ENCODE measurements around the gene FANCC. TPM values are rescaled to one million over a fixed set of nuclear protein-coding genes. Genes with fewer than 3 reads are reported as not detected.
A peak's percentile ranks its signal among the peaks of the same experiment; 100 is the strongest.

The FANCC gene
- total and polyA plus RNA-seq, 2 donors (not counting 1 experiment from before 2014, with no cell fraction given): 8.9 to 9.0 TPM

- H3K9me3 ChIP-seq (ENCODE audit: control insufficient read depth, insufficient read depth, low read depth, low read length): no peaks in the 10 kb centered on the region
- H3K4me3 ChIP-seq (replicated peaks in 1 of 4; ENCODE audit: control extremely low read depth in 1 of 4, insufficient read depth in 1 of 4, low read depth in 3 of 4, low read length in 4 of 4): no peak overlapping the region
- no peak for DNase-seq (ENCODE audit: low read depth in 2 of 2)
- TF ChIP-seq CTCF (conservative IDR thresholded peaks at IDR 0.05 in 1 of 2, IDR thresholded peaks at IDR 0.05 in 1 of 2; ENCODE audit: low read depth in 1 of 2, low read length in 2 of 2) (no peak), EZH2 (IDR thresholded peaks at IDR 0.05; ENCODE audit: low read length, missing control alignments) (no peak)
- H2AFZ ChIP-seq (ENCODE audit: low read length): no peak overlapping the region
- H3K4me1 ChIP-seq (ENCODE audit: control insufficient read depth, extremely low read depth, insufficient read depth, low read length): no peaks in the 10 kb centered on the region
- H3K4me2 ChIP-seq (ENCODE audit: extremely low read depth, insufficient read depth, low read length): peak overlapping the region; percentile 40
- no peak overlapping the region for H3K9ac ChIP-seq (ENCODE audit: insufficient read depth, low read length)
- no peak overlapping the region for H3K27ac ChIP-seq (ENCODE audit: insufficient read depth, low read length)
- H3K36me3 ChIP-seq (ENCODE audit: control insufficient read depth, insufficient read depth, low read length): no peaks in the 10 kb centered on the region
- no peaks in the 10 kb centered on the region for H3K79me2 ChIP-seq (ENCODE audit: control insufficient read depth, insufficient read depth, low read length)
- H3K27me3 ChIP-seq (ENCODE audit: control insufficient read depth, insufficient read depth, low read length): no peaks in the 10 kb centered on the region
- no peaks in the 10 kb centered on the region for H4K20me1 ChIP-seq (ENCODE audit: control insufficient read depth, extremely low read depth, insufficient read depth, low read length)
These were observed 179.8 kb downstream of the FANCC start for GRCh38 chr9:95137587-95138145.

- no peaks in the 10 kb centered on the region for H3K36me3 ChIP-seq (ENCODE audit: control insufficient read depth, insufficient read depth, low read length)
- no peaks in the 10 kb centered on the region for H3K4me1 ChIP-seq (ENCODE audit: control insufficient read depth, extremely low read depth, insufficient read depth, low read length)
- no peak overlapping the region for H3K4me3 ChIP-seq (replicated peaks in 1 of 4; ENCODE audit: control extremely low read depth in 1 of 4, insufficient read depth in 1 of 4, low read depth in 3 of 4, low read length in 4 of 4)
- H3K79me2 ChIP-seq (ENCODE audit: control insufficient read depth, insufficient read depth, low read length): no peaks in the 10 kb centered on the region
- DNase-seq (ENCODE audit: low read depth in 2 of 2): no peak
- H3K4me2 ChIP-seq (ENCODE audit: extremely low read depth, insufficient read depth, low read length): no peak overlapping the region
- TF ChIP-seq EZH2 (IDR thresholded peaks at IDR 0.05; ENCODE audit: low read length, missing control alignments) (no peak), CTCF (conservative IDR thresholded peaks at IDR 0.05 in 1 of 2, IDR thresholded peaks at IDR 0.05 in 1 of 2; ENCODE audit: low read depth in 1 of 2, low read length in 2 of 2) (no peak)
- no peak overlapping the region for H2AFZ ChIP-seq (ENCODE audit: low read length)
- H3K27ac ChIP-seq (ENCODE audit: insufficient read depth, low read length): no peak overlapping the region
- H4K20me1 ChIP-seq (ENCODE audit: control insufficient read depth, extremely low read depth, insufficient read depth, low read length): no peaks in the 10 kb centered on the region
- no peaks in the 10 kb centered on the region for H3K9me3 ChIP-seq (ENCODE audit: control insufficient read depth, insufficient read depth, low read depth, low read length)
- H3K9ac ChIP-seq (ENCODE audit: insufficient read depth, low read length): no peak overlapping the region
- H3K27me3 ChIP-seq (ENCODE audit: control insufficient read depth, insufficient read depth, low read length): no peaks in the 10 kb centered on the region
These were observed 181.8 kb downstream of the FANCC start for GRCh38 chr9:95135756-95136155.

- H3K79me2 ChIP-seq (ENCODE audit: control insufficient read depth, insufficient read depth, low read length): no peaks in the 10 kb centered on the region
- no peak overlapping the region for H2AFZ ChIP-seq (ENCODE audit: low read length)
- no peak for DNase-seq (ENCODE audit: low read depth in 2 of 2)
- no peaks in the 10 kb centered on the region for H4K20me1 ChIP-seq (ENCODE audit: control insufficient read depth, extremely low read depth, insufficient read depth, low read length)
- H3K27ac ChIP-seq (ENCODE audit: insufficient read depth, low read length): no peak overlapping the region
- no peaks in the 10 kb centered on the region for H3K27me3 ChIP-seq (ENCODE audit: control insufficient read depth, insufficient read depth, low read length)
- no peak overlapping the region for H3K4me3 ChIP-seq (replicated peaks in 1 of 4; ENCODE audit: control extremely low read depth in 1 of 4, insufficient read depth in 1 of 4, low read depth in 3 of 4, low read length in 4 of 4)
- no peaks in the 10 kb centered on the region for H3K9me3 ChIP-seq (ENCODE audit: control insufficient read depth, insufficient read depth, low read depth, low read length)
- H3K4me1 ChIP-seq (ENCODE audit: control insufficient read depth, extremely low read depth, insufficient read depth, low read length): no peaks in the 10 kb centered on the region
- no peak overlapping the region for H3K4me2 ChIP-seq (ENCODE audit: extremely low read depth, insufficient read depth, low read length)
- TF ChIP-seq CTCF (conservative IDR thresholded peaks at IDR 0.05 in 1 of 2, IDR thresholded peaks at IDR 0.05 in 1 of 2; ENCODE audit: low read depth in 1 of 2, low read length in 2 of 2): no peak
- TF ChIP-seq EZH2 (IDR thresholded peaks at IDR 0.05; ENCODE audit: low read length, missing control alignments): no peak
- H3K36me3 ChIP-seq (ENCODE audit: control insufficient read depth, insufficient read depth, low read length): no peaks in the 10 kb centered on the region
- no peak overlapping the region for H3K9ac ChIP-seq (ENCODE audit: insufficient read depth, low read length)
These were observed 183.0 kb downstream of the FANCC start for GRCh38 chr9:95134457-95134881.
